ENCODE measurements around the gene ATP4A. TPM values are rescaled to one million over a fixed set of nuclear protein-coding genes. Genes with fewer than 3 reads are reported as not detected.

Gene ATP4A
- total RNA-seq, 1 donor from 2014 or later = not detected

- intact Hi-C loops (cut with micrococcal nuclease) = no loop called here
Measured at GRCh38 chr19:35502751-35503150, 60.7 kb downstream of the ATP4A start.

- intact Hi-C loops (cut with micrococcal nuclease) = no loop called here
Measured at GRCh38 chr19:35501684-35502083, 61.8 kb downstream of the ATP4A start.

DNA sequence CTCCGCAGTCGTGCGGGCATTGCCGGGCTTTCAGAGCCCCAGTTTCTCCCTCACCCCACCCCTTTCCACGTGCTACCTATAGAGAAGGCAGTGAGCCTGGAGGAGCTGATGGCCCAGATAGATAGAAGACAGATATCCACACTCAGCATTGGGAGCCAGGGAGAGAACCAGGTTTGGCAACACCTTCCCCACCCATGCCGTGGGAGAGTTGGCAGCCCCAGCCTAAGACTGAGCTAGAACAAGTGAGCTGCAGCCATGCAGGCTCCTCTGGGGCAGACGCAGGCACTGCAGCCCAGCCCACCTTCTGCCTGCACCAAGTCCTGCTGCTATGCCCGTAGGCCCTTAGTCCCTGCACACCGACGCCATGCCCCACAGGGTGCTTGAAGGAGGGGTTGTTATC is 62.8 kb downstream of the ATP4A start:
- intact Hi-C loops (cut with micrococcal nuclease) = no loop called here

Other genes starting within 250 kb of the ATP4A start
- gene CD22, start 234.5 kb downstream of the ATP4A start, total RNA-seq = 0.20 and 0.70 TPM in 2 replicates
- gene FFAR1, start 215.8 kb downstream of the ATP4A start, total RNA-seq = not detected in 2 replicates
- gene FFAR3, start 205.2 kb downstream of the ATP4A start, total RNA-seq = 0.16 TPM in 1 of 2 replicates, not detected in the other
- not detected in 2 replicates for gene GPR42, start 192.6 kb downstream of the ATP4A start, total RNA-seq
- not detected in 2 replicates for gene FFAR2, start 115.4 kb downstream of the ATP4A start, total RNA-seq
- not detected in 2 replicates for gene KRTDAP, start 73.2 kb downstream of the ATP4A start, total RNA-seq
- gene DMKN, start 50.0 kb downstream of the ATP4A start, total RNA-seq = not detected in 2 replicates
- gene SBSN, start 35.3 kb downstream of the ATP4A start, total RNA-seq = not detected in 2 replicates
- gene GAPDHS, start 30.2 kb downstream of the ATP4A start, total RNA-seq = not detected in 2 replicates
- gene TMEM147, start 18.0 kb downstream of the ATP4A start, total RNA-seq = 54.8 and 58.6 TPM in 2 replicates
- not detected in 2 replicates for gene PMIS2, start 22.5 kb upstream of the ATP4A start, total RNA-seq
- gene HAUS5, start 49.1 kb upstream of the ATP4A start, total RNA-seq = 41.6 and 47.4 TPM in 2 replicates
- 96.5 and 109 TPM in 2 replicates for gene RBM42, start 65.4 kb upstream of the ATP4A start, total RNA-seq
- gene ETV2, start 78.1 kb upstream of the ATP4A start, total RNA-seq = 0.80 and 1.3 TPM in 2 replicates
- 489 and 495 TPM in 2 replicates for gene COX6B1, start 84.7 kb upstream of the ATP4A start, total RNA-seq
- 0.48 and 0.50 TPM in 2 replicates for gene UPK1A, start 102.9 kb upstream of the ATP4A start, total RNA-seq
- 55.9 and 57.1 TPM in 2 replicates for gene ZBTB32, start 140.9 kb upstream of the ATP4A start, total RNA-seq
- gene KMT2B, start 154.3 kb upstream of the ATP4A start, total RNA-seq = 60.0 and 62.6 TPM in 2 replicates
- 31.2 and 35.2 TPM in 2 replicates for gene IGFLR1, start 178.8 kb upstream of the ATP4A start, total RNA-seq
- 24.0 and 24.5 TPM in 2 replicates for gene U2AF1L4, start 181.8 kb upstream of the ATP4A start, total RNA-seq
- gene PSENEN, start 182.0 kb upstream of the ATP4A start, total RNA-seq = 42.0 and 45.5 TPM in 2 replicates
- 10.8 and 15.2 TPM in 2 replicates for gene LIN37, start 184.9 kb upstream of the ATP4A start, total RNA-seq
- not detected in 2 replicates for gene HSPB6, start 193.4 kb upstream of the ATP4A start, total RNA-seq
- 50.4 and 51.1 TPM in 2 replicates for gene PROSER3, start 194.5 kb upstream of the ATP4A start, total RNA-seq
- gene ARHGAP33, start 211.9 kb upstream of the ATP4A start, total RNA-seq = 67.1 and 72.6 TPM in 2 replicates
- gene PRODH2, start 249.2 kb upstream of the ATP4A start, total RNA-seq = not detected in 2 replicates